SKM-1 treated with dmso at 0.1 percent for 144 hours (cell line): ENCODE results near the gene BACH1.
A peak's percentile ranks its signal among the peaks of the same experiment; 100 is the strongest.

Source experiments
- DNase-seq: peaks from one replicate; lab custom pipeline; 2025; ENCODE audit not compliant: unreplicated experiment; lab: John Stamatoyannopoulos, UW

The BACH1 gene

DNA sequence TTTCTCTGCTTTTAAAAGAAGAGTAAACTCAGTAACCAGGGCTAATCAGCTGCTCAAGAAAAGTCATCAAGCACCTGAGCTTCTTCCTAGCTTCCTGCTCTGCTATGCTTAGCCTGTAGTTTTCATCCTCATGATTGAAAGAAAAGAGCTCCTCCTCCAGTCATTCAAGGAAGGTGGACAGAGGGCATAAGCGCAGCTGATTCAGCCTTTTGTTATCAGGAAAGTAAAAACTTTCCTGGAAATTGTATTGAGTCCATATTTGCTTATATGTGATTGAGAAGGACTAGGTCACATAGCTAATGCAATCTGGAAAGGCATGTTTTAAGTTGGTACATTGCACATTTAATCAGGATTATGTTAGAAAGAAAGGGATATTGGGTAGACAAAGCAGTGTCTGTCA, 8.5 kb upstream of the BACH1 start:
- DNase-seq, result no peak

- DNase-seq, result peak; percentile 91
Observed at GRCh38 chr21:29293495-29293894, 5.2 kb upstream of the BACH1 start.

GRCh38 chr21:29295066-29295650, 3.6 kb upstream of the BACH1 start:
- no peak for DNase-seq

DNA sequence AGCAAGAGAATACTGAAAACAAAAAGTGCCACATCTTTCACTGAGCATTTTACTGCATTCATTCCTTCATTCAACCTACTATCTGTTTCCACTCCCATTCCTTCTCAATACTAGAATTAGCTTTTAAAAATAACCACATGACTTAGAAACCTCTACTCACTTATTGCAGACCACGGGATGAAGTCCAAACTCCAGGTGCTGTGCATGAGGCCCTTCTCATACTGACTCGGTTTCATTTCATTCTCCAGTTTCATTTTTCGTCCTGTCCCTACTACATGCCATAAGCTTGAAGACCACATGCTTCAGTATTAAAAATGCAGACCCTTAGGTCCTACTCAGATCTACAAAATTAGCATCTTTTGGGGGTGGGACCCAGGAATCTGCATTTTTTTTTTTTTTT, 2.3 kb upstream of the BACH1 start:
- DNase-seq, result no peak

- no peak for DNase-seq
Observed at GRCh38 chr21:29297483-29298347, 1.0 kb upstream of the BACH1 start.

DNA sequence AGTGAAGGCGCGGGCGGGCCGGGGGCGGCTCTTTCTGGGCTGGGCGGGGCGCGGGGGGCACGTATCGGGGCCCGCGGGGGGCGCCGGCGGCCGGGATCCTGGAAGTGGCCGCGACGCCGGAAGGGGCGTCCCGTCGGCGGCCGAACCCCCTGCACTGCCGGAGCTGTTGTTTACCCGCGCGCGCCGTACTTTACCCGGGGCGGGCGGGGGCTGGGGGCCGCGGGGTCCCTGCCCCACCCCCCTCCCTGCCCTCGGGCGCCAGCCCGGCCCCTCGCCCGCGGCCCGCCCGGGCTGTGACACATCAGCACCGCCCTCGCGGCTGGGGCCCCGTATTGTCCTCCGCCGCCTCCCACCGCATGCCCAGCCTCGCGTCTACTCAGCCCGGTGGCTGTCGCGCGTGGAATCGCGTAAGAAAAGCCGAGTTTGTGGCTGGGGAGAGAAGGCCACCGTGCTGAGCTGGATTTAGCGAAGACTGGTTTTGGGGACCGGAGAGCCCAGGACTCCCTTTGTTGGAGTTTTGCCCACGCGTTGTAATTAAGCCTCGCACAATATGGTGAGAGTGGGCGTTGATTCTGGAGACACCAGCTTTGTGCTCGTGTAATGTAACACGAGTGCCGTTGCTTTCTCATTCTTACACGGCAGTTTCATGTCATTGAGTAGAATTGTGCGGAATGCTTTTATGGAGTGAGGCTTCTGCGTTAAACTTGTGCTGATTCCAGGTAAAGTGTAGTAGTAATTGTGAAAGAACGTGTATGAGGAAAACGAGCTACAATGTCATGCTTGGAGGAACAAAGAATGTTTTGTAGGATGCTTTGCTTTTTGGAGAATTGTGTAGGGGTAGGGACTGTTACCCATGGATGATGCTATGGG, 559 bp downstream of the BACH1 start:
- peak; percentile 26 for DNase-seq

GRCh38 chr21:29299916-29300806, 1.4 kb downstream of the BACH1 start:
- peak; percentile 72 for DNase-seq

GRCh38 chr21:29300807-29301138, 2.1 kb downstream of the BACH1 start:
- no peak for DNase-seq

DNA sequence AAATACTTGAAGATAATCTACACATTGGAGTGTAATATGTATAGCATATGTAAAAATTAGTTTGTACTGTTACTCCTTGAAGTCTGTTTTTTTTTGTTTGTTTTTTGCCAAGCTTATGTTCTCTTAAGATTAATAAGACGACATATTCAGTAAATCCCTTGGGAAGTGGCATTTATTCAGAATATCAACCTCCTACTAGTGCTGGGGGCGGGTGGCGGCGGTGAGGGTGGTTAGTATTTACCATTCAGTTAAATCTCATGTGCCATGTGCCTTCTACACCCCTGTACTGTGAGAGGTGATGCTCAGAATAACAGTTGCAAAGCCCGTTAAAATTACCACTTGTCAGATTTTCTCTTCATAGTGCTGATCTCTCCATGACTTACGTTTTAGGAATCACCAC, 3.0 kb downstream of the BACH1 start:
- DNase-seq, result no peak

- no peak for DNase-seq
Observed at GRCh38 chr21:29302359-29302875, 3.7 kb downstream of the BACH1 start.

DNA sequence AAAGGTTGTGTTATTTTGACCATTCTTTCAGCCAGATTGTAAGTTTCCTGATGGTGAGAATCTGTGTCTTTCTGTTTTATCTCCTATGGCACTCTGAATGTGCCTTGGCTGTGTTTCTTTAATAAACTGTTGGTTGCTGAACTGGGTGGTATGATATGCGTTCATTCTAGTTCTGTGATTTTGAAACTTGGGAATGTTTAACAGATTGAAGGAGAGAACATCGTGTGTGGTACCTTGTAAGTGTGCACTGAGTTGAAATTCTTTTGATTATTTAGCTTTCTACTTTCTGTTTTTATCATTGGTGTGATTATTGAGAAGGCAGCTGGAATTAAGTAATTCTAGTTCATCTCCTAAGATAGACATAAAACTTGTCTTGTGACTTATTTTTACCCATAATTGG, 4.6 kb downstream of the BACH1 start:
- DNase-seq, result no peak

- DNase-seq, result peak; percentile 28
Observed at GRCh38 chr21:29304597-29304996, 5.9 kb downstream of the BACH1 start.

DNA sequence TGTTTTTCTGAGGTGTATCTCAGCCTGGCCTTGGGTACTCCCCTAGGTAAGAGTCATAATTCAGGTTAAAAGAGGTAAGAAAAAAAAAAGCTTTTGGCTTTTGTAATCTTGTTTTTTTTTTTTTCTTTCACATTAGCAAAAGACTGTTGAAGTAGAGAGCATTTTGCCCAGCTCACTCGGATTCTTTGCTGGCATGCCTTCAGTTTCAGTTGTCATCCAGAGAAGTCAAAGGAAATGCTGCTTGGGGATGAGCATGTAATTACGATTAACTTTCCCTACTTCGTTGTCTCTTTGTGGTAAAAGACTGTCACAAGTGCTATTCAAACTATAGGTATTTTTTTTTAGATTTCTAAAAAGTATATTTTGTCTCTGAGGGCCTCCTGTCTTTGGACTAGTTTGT, 6.3 kb downstream of the BACH1 start:
- DNase-seq, result no peak

- DNase-seq, result no peak
Observed at GRCh38 chr21:29305561-29305960, 6.8 kb downstream of the BACH1 start.

DNA sequence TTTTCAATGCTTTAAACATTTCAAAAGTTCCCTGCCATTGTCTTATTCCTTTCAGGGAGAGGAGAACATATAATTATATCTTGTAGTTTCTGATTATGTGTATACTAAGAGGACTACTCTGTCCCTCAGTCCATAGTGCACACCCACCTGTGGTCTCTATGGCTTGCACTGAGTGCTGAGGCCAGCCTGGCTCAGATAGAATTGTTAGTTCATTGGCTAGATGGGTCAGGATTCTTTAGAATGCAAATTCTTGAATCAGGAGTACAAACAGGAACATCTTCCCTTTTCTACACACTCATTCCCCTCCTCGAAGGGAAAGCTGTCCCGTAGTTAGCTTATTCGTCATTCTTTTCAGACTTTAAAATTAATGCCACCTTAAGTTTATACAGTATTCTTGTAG, 8.2 kb downstream of the BACH1 start:
- no peak for DNase-seq

DNA sequence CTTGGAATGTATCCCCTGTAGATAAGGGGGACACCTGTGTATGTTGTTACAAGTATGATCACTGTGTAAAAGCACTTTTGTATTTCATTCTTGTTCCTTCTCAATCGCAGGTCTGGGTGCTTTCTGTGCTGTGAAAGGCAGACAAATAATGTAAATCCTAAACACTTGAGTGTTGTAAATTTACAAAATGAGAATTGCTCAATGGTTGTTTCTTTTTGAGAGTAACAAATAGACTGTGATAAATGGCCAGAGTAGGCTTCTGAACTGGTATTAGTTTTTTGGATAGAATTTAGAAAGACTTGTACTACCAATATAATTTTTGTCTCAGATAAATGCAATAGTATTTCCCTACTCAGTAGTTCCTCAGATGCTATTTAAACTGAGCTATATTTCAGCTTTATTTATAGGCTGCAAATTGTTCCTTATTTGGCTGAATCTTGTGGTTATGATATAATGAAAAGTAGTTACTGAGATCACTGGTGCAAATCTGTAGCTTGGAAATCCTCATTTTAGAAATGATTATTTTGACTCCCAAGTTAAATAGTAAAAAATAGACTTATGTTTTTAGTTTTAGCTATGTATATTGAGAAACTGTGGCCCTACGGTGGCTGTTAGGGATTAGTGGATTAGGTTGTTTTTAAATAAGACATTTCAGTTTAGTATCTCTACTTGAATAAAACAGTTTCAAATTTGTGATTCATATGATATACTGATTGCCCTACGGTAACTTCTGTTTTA, 9.2 kb downstream of the BACH1 start:
- DNase-seq, result no peak

DNA sequence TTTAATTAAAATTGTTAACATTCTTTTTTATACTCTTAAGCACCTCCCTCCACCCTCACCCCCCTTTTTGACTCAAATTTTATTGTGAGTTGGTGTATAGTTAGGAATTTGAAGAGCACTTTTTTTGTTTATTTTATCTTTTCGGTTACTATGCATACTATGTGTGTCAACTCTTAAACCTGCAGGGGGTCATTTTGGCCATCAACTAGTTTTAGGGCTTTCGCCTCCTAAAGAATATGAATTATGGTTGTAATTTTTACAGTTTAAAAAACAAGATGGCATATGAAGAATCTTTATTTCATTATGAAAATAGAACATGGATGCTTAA, 9.7 kb downstream of the BACH1 start:
- no peak for DNase-seq

DNA sequence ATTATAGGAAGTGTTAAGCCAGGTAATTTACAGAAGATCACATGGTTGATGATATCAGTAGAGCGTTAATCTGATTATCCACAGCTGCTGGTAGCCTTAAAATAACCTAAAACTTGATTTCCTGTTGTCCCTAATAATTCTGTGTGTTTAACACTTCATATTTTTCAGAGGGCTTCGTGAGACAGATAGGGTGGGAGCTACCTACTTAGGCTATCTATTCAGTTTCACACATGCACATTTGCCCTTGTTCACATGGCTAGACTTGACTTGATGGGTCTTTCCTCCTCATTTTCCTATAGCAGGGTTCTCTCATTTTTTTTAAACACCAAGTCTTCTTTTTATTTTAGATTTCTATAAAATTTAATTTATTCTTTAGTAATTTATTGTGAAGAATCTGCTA, 11.0 kb downstream of the BACH1 start:
- no peak for DNase-seq

DNA sequence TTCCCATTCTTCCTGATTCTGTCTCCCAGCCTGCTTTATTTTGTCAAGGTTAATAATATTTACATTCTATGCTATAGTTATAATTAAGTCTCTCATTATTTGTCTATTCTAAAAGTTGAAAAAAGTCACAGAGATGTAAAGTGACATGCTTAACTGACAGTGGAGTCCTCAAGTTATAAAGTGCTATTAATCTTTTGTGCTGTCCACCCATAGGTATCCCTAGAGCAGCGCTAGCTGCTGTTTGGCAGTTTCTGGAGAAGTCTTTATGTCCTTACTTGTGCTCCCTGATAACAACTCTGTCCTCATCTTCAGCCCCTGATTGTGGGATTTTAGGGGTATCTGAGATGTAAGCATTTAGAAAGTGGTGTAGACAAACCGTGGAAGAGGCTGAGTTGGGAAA, 13.1 kb downstream of the BACH1 start:
- no peak for DNase-seq

- no peak for DNase-seq
Observed at GRCh38 chr21:29312981-29313380, 14.3 kb downstream of the BACH1 start.
